ENCODE data around the gene ARID3B.
"Not testable (repeated sequence)": the region's sequence is repeated elsewhere in the genome, so short reads cannot be mapped to it uniquely, and the experiment has no call there.

ARID3B gene

GRCh38 chr15:74539521-74539920 lies 1.5 kb upstream of the ARID3B start:
- DNase-seq, result not testable (repeated sequence)

GRCh38 chr15:74540161-74540760 lies 759 bp upstream of the ARID3B start:
- DNase-seq, result no peak

- DNase-seq, result peak; percentile 32
Observed at GRCh38 chr15:74541494-74542165, 610 bp downstream of the ARID3B start.

GRCh38 chr15:74542166-74543042 lies 1.4 kb downstream of the ARID3B start:
- DNase-seq, result no peak

GRCh38 chr15:74543043-74543422 lies 2.0 kb downstream of the ARID3B start:
- no peak for DNase-seq

GRCh38 chr15:74543583-74543982 lies 2.6 kb downstream of the ARID3B start:
- DNase-seq, result no peak

- DNase-seq, result no peak
Observed at GRCh38 chr15:74545086-74545485, 4.1 kb downstream of the ARID3B start.

- DNase-seq, result peak; percentile 99
Observed at GRCh38 chr15:74545776-74546656, 5.0 kb downstream of the ARID3B start.

- no peak for DNase-seq
Observed at GRCh38 chr15:74547616-74548015, 6.6 kb downstream of the ARID3B start.

GRCh38 chr15:74548241-74548640 lies 7.2 kb downstream of the ARID3B start:
- peak; percentile 54 for DNase-seq

- no peak for DNase-seq
Observed at GRCh38 chr15:74549816-74550215, 8.8 kb downstream of the ARID3B start.

GRCh38 chr15:74551714-74552113 lies 10.7 kb downstream of the ARID3B start:
- no peak for DNase-seq

- no peak for DNase-seq
Observed at GRCh38 chr15:74552773-74553441, 11.9 kb downstream of the ARID3B start.

- no peak for DNase-seq
Observed at GRCh38 chr15:74555192-74555591, 14.2 kb downstream of the ARID3B start.

- DNase-seq, result no peak
Observed at GRCh38 chr15:74558706-74559105, 17.7 kb downstream of the ARID3B start.

- no peak for DNase-seq
Observed at GRCh38 chr15:74563442-74563841, 22.4 kb downstream of the ARID3B start.

GRCh38 chr15:74564182-74564581 lies 23.2 kb downstream of the ARID3B start:
- no peak for DNase-seq

GRCh38 chr15:74565381-74566085 lies 24.5 kb downstream of the ARID3B start:
- DNase-seq, result no peak

GRCh38 chr15:74568594-74568993 lies 27.6 kb downstream of the ARID3B start:
- DNase-seq, result no peak

- DNase-seq, result no peak
Observed at GRCh38 chr15:74569731-74570070, 28.7 kb downstream of the ARID3B start.

GRCh38 chr15:74571191-74571590 lies 30.2 kb downstream of the ARID3B start:
- no peak for DNase-seq

- no peak for DNase-seq
Observed at GRCh38 chr15:74573987-74574386, 33.0 kb downstream of the ARID3B start.
